ENCODE measurements around the gene ZFYVE28. TPM values are rescaled to one million over a fixed set of nuclear protein-coding genes. Genes with fewer than 3 reads are reported as not detected.

The ZFYVE28 gene
- polyA plus RNA-seq, 1 of the 3 experiments (the other 2 are of a cell fraction), result 3.2 TPM

DNA sequence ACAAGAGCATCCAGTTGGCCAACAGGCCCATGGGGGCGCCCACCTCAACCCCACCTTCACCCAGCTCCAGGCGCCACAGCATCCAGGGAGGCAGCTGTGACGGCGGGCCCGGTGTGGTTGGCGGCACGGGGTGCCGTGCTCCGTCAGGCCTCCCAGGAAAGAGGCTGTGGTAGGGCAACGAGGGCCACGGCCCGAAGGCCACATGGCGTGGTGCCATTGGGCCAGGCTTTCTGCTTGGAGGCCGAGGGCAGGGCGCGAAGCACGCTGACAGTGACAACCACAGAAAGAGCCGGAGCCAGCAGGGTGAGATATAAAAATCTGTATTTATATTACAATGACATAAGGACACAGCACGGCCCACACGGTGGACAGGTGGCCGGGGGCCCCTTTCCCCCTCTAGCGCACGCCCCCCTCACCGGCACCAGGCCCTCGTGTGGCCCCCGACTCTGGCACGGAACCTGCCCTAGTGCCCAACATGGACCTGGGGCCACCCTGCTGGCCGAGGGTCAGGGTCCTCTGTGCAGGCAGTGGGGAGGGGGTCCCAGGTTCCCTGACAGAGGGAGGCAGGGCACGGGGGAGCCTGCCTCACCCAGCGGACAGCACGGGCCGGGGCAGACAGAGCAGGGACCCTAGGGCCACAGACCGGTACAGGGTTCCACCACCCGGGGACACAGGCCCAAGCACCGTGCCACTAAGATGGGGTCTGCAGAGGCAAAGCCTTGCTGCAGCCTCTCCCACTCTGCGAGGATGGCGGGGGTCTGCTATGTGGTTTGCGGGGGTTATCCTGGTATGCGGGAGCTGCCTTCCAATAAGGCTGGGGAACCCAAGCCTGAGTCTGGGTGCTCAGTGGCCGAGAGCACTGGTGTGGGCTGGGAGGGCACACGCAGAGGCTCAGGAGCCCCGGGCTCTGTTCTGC lies 171.1 kb downstream of the ZFYVE28 start:
- 97% methylated on average over 21 of the region's 42 CpGs for WGBS (ENCODE audit: low lambda C conversion rate)
- H4K20me1 ChIP-seq (ENCODE audit: insufficient read depth), result no peaks in the 10 kb centered on the region
- ChIA-PET CTCF (no interaction called here), POLR2A (no interaction called here)
- H3K4me1 ChIP-seq (ENCODE audit: control insufficient read depth in 1 of 2, insufficient read depth in 2 of 2, low read depth in 1 of 2, low read length in 1 of 2), result peaks cover 0 to under 1% of the 10 kb centered on the region in 2 experiments; a peak in 2 of 4 replicates
- no peak overlapping the region for H3K9ac ChIP-seq
- H3K79me2 ChIP-seq (ENCODE audit: insufficient read depth), result no peaks in the 10 kb centered on the region
- no peak overlapping the region for H2AFZ ChIP-seq (ENCODE audit: low read depth)
- H3F3A ChIP-seq (replicated peaks; ENCODE audit: insufficient read depth), result peaks cover 10% of the 10 kb centered on the region
- TF ChIP-seq RXRA (IDR thresholded peaks at IDR 0.05; ENCODE audit: borderline replicate concordance, low read depth) (no peak), FOXJ3 (CRISPR knock-in tag; IDR thresholded peaks at IDR 0.05) (no peak)
- no peak overlapping the region for H3K27ac ChIP-seq (ENCODE audit: low read depth in 2 of 2, low read length in 1 of 2)
- H3K4me2 ChIP-seq, result no peak overlapping the region
- no peaks in the 10 kb centered on the region for H3K9me2 ChIP-seq
- no peaks in the 10 kb centered on the region for H3K27me3 ChIP-seq (ENCODE audit: insufficient read depth)
- no peak overlapping the region for H3K4me3 ChIP-seq (ENCODE audit: low read depth in 2 of 2, low read length in 1 of 2)
- H3K36me3 ChIP-seq (replicated peaks in 1 of 2; ENCODE audit: control insufficient read depth in 1 of 2, insufficient read depth in 2 of 2, low read length in 1 of 2), result peaks cover 0 to 41% of the 10 kb centered on the region in 2 experiments
- DNase-seq, result peak; percentile 31
- no peaks in the 10 kb centered on the region for H3K9me3 ChIP-seq

DNA sequence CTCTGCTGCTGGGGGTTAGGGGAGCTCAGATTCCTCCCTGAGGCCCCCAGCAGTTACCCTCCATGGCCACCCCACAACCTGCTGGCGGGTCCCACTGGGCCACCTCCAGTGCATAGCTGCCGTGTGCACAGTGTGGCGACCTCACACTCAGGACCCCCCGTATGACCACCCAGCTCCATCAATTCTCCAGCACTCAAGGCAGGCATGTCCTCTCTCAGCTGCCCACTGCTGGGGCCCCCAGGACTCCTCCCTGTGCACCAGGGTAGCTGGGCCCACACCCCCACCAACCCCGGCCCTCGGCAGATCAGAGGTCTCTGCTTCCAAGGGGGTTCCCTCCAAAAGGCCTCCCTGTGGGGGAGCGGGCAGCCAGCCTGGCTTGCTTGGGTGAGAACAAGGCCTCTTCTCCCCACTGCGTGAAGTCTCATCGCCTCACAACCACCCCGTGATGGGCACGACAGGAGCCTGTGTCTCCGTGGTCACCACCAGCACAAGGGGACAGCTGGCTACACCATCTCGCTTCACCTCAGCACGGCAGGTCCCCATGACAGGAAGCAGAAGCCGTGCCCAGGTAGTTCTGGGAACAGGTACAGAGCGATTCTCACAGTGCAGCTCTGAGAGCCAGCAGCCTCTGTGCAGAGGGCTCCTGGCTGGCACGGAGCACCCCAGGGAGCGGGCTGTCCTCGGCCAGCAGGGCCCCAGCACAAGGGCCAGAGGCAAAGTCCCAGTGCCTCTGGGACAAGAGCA lies 171.9 kb downstream of the ZFYVE28 start:
- no peak for TF ChIP-seq FOSL2 (IDR thresholded peaks at IDR 0.05; ENCODE audit: borderline replicate concordance, low read depth)
- TF ChIP-seq SIN3A (IDR thresholded peaks at IDR 0.05; ENCODE audit: borderline replicate concordance, low read depth, low read length), result no peak
- TF ChIP-seq RXRA (IDR thresholded peaks at IDR 0.05; ENCODE audit: borderline replicate concordance, low read depth), result no peak
- Histone ChIP-seq H3K9me2 (no peaks in the 10 kb centered on the region), H3K4me3 (ENCODE audit: low read depth in 2 of 2, low read length in 1 of 2) (no peak overlapping the region), H3K27me3 (ENCODE audit: insufficient read depth) (no peaks in the 10 kb centered on the region), H4K20me1 (ENCODE audit: insufficient read depth) (no peaks in the 10 kb centered on the region), H3K9me3 (no peaks in the 10 kb centered on the region), H3K4me2 (no peak overlapping the region), H3K4me1 (ENCODE audit: control insufficient read depth in 1 of 2, insufficient read depth in 2 of 2, low read depth in 1 of 2, low read length in 1 of 2) (peaks cover 0 to 2% of the 10 kb centered on the region in 2 experiments; a peak in 2 of 4 replicates), H3K9ac (no peak overlapping the region), H2AFZ (ENCODE audit: low read depth) (no peak overlapping the region), H3K36me3 (replicated peaks in 1 of 2; ENCODE audit: control insufficient read depth in 1 of 2, insufficient read depth in 2 of 2, low read length in 1 of 2) (peaks cover 0 to 41% of the 10 kb centered on the region in 2 experiments), H3K27ac (ENCODE audit: low read depth in 2 of 2, low read length in 1 of 2) (no peak overlapping the region), H3K79me2 (ENCODE audit: insufficient read depth) (peaks cover 3% of the 10 kb centered on the region; the same call in 1 of the 2 replicates), H3F3A (replicated peaks; ENCODE audit: insufficient read depth) (peaks cover 10% of the 10 kb centered on the region)
- CTCF ChIA-PET, result no interaction called here
- WGBS (ENCODE audit: low lambda C conversion rate), result 90% methylated on average over 10 of the region's 19 CpGs
- DNase-seq, result peak; percentile 21
- POLR2A ChIA-PET, result no interaction called here

DNA sequence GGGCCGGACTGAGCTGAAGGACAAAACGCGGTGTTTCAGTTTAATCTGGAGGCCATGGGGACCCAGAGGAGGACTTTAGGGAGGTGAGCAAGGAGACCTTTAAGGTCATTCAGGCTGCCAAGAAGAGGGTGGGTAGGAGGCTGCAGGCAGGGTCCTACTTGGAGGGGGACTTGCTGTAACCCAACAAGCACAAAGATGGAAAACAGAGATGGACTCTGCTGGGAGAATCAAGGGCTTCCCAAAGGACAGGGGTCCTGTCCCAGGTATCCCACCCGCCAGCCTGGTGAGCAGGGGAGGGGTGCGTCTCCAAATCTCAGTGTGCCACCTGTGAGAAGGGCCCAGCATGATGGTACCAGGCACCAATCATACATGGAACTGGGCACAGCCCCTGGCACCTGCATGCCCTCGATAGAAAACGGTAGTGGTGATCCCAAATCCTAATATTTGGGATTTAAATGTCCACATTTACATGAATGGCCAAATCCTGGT lies 172.6 kb downstream of the ZFYVE28 start:
- Histone ChIP-seq H3K36me3 (replicated peaks in 1 of 2; ENCODE audit: control insufficient read depth in 1 of 2, insufficient read depth in 2 of 2, low read length in 1 of 2) (peaks cover 0 to 35% of the 10 kb centered on the region in 2 experiments), H4K20me1 (ENCODE audit: insufficient read depth) (peaks cover 5% of the 10 kb centered on the region; the same call in 1 of the 2 replicates), H3K9ac (no peak overlapping the region), H3K9me3 (no peaks in the 10 kb centered on the region), H2AFZ (ENCODE audit: low read depth) (no peak overlapping the region), H3F3A (replicated peaks; ENCODE audit: insufficient read depth) (peaks cover 10% of the 10 kb centered on the region), H3K4me2 (no peak overlapping the region), H3K4me1 (ENCODE audit: control insufficient read depth in 1 of 2, insufficient read depth in 2 of 2, low read depth in 1 of 2, low read length in 1 of 2) (peaks cover 0 to 4% of the 10 kb centered on the region in 2 experiments; a peak in 3 of 4 replicates), H3K4me3 (ENCODE audit: low read depth in 2 of 2, low read length in 1 of 2) (no peak overlapping the region), H3K9me2 (no peaks in the 10 kb centered on the region), H3K27ac (ENCODE audit: low read depth in 2 of 2, low read length in 1 of 2) (no peak overlapping the region), H3K27me3 (ENCODE audit: insufficient read depth) (no peaks in the 10 kb centered on the region), H3K79me2 (ENCODE audit: insufficient read depth) (peaks cover 10% of the 10 kb centered on the region)
- 94% methylated on average over 5 of the region's 7 CpGs for WGBS (ENCODE audit: low lambda C conversion rate)
- TF ChIP-seq RCOR1 (IDR thresholded peaks at IDR 0.05; ENCODE audit: low read length) (no peak), EZH2phosphoT487 (IDR thresholded peaks at IDR 0.05; ENCODE audit: borderline replicate concordance, low read depth) (no peak), JUND (IDR thresholded peaks at IDR 0.05) (no peak), TCF12 (IDR thresholded peaks at IDR 0.05) (no peak), FOXM1 (IDR thresholded peaks at IDR 0.05; ENCODE audit: low read depth) (no peak)
- TF ChIP-seq, protein P1, sequence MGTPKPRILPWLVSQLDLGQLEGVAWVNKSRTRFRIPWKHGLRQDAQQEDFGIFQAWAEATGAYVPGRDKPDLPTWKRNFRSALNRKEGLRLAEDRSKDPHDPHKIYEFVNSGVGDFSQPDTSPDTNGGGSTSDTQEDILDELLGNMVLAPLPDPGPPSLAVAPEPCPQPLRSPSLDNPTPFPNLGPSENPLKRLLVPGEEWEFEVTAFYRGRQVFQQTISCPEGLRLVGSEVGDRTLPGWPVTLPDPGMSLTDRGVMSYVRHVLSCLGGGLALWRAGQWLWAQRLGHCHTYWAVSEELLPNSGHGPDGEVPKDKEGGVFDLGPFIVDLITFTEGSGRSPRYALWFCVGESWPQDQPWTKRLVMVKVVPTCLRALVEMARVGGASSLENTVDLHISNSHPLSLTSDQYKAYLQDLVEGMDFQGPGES (IDR thresholded peaks at IDR 0.05; ENCODE audit: low read depth, low read length), result no peak
- CTCF ChIA-PET, result no interaction called here
- POLR2A ChIA-PET, result no interaction called here
- no peak for DNase-seq

Data from SK-N-SH (cell line).